Stomach (tissue), 4 donors: ENCODE data around the gene SHE.

Experiments
- CTCF ChIP-seq, 7 experiments: fragments of 450-650 bp in 4 of 7; fragments of 200-600 bp in 3 of 7; sonication (generic) in 3 of 7; IDR thresholded peaks; one replicate each; pipeline ENCODE4 v1.5.1; 2016 to 2019; ENCODE audit warnings: antibody characterized with exemption in 7 of 7, control low read depth in 2 of 7, mild to moderate bottlenecking in 1 of 7
- POLR2A ChIP-seq, 4 donors: fragments of 450-650 bp; IDR thresholded peaks; one replicate each; pipeline ENCODE4 v1.6.1; 2016; ENCODE audit warnings: antibody characterized with exemption in 4 of 4, control low read depth in 2 of 4, mild to moderate bottlenecking in 1 of 4, moderate library complexity in 1 of 4
- POLR2AphosphoS5 ChIP-seq, 3 donors: sonication (generic); formaldehyde crosslinking; IDR thresholded peaks; one replicate each; pipeline ENCODE4 v1.6.1; 2016; ENCODE audit warnings: antibody characterized with exemption in 3 of 3

- TF ChIP-seq POLR2A (IDR thresholded peaks at IDR 0.05), result no peak
- TF ChIP-seq CTCF (IDR thresholded peaks at IDR 0.05), result no peak
- TF ChIP-seq POLR2AphosphoS5 (IDR thresholded peaks at IDR 0.05), result no peak
Observed at GRCh38 chr1:154502066-154502743, at the start of gene SHE, which contains the start of gene TDRD10.
